HG02678 (cell line): ENCODE measurements around the gene PBXIP1.

ENCODE experiments used
- ATAC-seq: cut with Tn5 transposase; IDR thresholded peaks from one replicate; pipeline ENCODE4 v1.9.1; 2021; ENCODE audit warnings: mild to moderate bottlenecking, moderate library complexity; ENCODE audit not compliant: unreplicated experiment

PBXIP1 gene

DNA sequence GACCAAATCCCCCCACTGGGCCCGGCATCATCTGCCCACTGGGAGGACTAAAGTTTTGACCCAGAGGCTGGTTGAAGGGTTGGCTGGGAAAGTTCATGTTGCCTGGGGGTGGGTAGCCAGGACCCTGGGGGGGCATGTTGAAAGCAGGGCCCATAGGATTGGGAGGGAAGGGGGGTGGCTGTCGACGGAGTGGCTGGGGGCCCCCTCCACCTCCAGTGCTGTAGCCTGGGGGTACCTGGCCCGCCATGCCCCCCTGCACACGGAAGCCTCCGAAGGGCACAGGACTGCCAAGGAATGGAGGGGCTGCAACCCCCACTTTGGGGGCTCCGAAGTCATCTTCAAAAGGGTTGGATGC is 3.5 kb upstream of the PBXIP1 start:
- no peak for ATAC-seq

DNA sequence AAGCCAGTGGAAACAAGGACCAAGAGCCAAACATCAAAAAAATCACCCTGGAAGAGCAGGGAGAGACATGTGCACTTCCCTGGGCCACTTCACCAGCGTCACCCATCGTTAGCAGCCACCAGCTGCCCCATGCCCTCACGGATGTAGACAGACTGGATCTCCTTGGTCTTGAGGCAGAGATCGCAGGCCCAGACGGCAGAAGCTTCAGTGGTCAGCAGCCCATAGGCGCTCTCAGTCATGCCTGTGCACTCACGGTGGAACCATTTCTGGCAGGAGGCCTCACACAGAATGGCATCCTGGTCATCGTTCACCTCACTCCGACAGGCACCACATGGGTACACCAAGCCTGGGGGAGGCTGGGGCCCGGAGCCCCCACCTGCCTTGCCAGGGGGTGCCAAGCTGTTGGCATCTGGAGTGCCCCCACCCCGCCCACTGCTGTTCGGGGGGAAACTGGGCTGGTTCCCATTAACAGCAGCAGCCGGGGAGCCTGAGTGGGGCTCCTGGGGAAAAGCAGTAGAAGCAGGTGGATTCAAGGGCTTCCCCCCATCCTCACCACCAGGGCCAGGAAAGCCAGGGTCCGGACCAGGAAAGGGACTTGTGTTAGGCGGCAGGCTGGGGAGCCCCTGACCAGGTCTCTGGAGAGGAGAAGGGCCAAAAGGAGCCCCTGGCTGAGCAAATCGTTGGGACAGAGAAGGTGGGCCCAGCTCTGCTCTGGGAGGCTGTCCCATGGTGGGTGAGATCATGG is 3.0 kb upstream of the PBXIP1 start:
- no peak for ATAC-seq

DNA sequence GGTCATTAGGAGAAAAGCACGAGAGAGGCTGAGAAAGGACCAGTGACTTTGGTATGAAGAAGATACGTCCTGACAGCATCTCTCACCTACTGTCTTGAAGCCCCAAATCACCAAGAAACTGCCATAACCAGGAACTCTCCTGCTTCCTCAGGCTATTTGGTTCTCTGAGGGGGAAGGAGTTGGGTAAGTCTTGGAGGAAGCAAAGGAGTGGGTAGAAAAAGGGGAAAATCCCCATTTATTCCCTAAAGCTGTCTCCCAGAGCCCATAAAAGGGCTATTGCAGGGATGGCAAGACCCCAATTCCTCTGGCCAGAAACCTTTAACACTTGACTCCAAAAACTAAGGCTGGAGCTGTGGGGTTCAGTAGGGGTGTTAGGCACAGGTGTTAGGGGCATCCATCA is 2.1 kb upstream of the PBXIP1 start:
- no peak for ATAC-seq

DNA sequence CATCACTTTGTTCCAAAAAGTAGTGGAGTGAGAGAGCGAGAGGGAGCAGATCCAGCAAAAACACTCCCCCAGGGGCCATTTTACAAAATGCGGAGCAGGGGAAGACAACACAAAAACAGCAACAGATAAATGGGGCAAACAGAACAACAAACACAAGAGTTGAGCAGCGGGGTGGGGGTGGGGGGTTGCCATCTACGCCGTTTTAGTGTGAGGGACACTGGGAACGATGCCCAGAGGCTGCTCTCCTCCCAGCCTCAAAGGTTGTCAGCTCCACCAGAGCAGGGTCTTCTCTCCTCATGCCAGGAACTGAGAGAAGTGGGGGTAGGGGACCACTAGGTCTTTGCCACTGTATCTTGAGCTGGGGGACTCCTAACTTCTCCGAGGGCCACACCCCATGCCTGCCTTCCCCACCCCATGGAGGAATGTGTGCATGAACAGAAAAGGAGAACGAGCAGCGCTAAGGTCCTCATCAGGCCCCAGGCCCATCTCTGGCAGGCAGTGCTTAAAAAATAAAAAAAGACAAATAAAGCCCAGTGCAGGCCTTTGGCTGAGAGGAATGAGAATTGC is 1.3 kb upstream of the PBXIP1 start:
- ATAC-seq = no peak

DNA sequence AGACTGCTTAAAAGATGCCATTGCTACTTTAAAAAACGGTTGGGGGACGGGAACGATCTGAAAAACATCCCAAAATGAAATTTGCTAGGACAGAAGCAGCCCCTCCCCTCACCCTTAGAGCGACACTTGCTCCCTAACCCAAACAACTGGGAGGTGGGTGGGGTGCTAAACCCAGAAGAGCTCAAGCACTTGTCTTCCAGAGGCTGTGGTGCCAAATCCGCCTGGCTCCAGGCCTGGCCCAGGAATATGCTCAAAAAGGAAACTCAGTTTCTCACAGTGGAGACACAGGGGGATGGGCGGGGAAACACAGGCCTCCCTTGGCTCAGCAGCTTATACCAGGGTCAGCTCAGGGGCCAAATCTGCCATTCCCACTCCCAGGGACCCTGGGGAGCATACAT is 644 bp upstream of the PBXIP1 start:
- ATAC-seq = no peak

DNA sequence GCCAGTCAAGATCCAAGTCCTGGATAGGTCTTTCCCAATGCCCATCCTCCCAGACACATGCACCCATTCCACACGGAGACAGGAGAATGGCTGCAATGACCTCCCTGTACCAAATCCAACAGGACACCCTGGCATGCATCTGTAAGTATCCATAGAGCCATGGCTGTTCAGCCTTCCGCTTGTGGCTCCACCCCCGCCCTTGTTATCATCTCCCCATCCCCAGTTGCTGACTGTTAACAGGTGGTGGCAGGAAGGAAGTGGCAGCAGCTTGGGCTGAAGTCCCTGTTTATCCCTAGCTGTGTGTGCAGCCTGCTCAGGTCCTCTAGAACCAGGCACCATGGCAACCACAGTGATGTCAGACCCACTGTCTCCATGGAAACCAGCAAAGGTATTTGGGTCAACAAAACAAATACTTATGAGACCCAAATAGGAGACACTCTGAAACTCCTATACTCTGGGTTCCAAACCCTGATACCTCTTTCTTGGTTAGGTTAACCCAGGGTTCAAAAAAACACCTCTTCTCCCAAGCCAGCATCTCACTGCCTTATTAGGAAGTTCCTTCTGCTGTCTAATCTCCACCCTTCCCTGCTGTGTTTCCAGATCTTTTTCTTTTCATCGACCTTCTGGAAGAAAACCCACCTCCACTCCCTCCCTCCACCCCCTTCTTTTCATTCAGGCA is 721 bp downstream of the PBXIP1 start:
- ATAC-seq = peak; percentile 54

DNA sequence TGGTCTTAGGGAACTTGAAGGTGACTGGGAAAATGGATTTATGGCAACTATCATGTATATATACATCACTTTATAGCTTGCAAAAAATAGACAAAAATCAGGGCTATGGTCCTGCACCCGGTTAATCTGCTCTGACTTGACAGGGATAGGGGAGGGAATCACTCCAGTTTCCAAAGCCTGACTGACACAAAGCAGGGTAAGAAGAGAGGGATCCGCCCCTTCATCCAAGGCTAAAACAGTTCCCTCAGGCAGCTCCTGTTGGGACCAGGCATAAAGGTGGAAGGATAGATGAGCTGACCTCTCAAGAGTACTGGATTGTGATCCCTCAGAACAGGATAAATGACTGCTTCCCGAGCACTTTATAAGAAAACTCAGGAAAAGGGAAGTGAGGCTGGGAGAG is 1.4 kb downstream of the PBXIP1 start:
- no peak for ATAC-seq

DNA sequence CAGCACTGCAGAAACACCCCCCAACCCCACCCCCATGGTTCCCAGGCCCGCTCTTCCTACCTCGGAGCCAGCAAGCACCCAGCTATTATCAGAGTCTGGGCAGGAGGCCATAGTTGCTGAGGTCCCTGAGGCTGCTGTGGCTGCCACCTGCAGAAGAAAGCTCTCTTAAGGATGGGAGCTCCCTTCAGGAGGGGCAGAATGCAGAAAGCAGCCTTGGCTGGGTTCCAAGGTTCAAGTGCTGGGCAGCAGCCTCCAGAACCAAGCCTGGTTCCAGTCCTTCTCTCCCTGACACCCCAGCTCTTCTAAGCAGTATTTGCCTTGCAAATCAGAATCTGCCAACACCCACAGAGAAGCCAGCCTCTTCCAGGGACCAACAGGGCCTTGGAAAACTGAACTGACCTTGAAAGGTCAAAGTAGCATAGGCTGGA is 2.3 kb downstream of the PBXIP1 start:
- ATAC-seq = no peak

DNA sequence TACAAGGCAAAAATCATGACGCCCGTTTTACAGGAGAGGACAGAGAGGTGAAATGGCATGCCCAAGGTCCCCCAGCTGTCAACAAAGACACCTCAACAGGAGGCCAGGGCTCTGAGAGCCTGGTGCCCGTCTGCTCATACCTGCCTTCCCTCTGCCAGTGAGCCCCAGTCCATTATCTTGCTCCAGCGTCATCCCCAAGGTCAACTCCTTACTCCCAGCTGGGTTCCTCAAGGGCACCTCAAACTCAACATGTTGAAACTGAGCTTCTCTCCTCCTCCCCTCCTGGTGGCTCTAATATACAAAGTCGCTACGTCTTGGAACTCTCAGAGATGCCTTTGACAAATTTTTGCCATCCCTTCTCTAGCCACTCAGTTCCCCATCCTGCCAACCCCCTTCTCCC is 3.2 kb downstream of the PBXIP1 start:
- ATAC-seq = no peak

DNA sequence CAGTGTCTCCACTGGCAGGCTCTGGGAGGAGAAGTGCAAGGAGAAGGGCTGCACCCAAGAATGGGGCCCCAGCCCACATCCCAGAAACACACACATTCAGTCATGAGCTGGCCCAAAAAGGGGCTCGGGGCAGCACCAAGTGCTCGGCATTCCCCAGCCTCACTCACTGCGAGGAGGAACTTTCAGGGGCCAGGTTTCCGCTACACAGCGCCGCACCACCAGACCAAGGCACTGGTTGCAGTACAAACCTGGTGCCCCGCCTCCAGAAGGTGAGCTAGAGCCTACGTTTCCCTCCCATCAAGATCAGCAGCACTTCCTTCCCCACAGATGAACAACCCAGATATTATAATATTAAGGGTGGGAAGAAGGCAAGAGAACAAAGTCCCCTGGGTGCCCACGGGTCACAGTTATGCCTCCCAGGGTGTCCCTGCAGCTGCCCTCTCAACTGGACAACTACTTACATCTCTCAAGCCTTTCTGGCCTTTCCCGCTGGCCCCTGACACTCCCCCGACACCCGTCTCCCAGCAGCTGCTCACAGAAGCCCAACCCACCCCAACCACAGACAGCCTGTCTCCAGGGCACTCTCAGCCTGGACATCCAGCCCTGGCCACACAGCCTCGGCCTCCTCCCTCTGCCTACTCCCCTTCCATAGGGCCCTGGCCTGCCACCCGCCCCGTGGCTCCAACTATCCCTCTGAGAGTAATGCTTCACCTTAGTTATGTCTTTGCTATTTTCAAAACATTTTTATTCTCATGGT is 3.8 kb downstream of the PBXIP1 start:
- no peak for ATAC-seq

DNA sequence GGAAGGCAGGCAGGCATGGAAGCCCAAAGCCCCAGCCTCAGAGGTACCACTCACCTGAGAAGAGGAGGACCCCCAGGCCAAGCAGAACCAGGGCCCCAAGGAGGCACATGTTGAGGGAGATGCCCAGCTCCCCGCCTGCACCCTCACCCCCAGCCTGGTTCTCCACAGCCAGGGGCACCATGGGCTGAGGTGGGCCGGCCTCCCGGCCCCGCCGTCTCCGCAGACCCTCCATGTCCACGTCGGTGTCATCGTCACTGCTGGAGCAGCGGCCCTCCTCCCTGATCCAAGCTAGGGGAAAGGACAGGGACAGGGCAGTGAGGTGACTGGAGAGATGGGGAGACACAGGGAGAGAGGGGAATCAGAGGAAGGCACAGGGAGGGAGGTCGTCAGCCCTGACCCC is 7.8 kb downstream of the PBXIP1 start:
- ATAC-seq = no peak

DNA sequence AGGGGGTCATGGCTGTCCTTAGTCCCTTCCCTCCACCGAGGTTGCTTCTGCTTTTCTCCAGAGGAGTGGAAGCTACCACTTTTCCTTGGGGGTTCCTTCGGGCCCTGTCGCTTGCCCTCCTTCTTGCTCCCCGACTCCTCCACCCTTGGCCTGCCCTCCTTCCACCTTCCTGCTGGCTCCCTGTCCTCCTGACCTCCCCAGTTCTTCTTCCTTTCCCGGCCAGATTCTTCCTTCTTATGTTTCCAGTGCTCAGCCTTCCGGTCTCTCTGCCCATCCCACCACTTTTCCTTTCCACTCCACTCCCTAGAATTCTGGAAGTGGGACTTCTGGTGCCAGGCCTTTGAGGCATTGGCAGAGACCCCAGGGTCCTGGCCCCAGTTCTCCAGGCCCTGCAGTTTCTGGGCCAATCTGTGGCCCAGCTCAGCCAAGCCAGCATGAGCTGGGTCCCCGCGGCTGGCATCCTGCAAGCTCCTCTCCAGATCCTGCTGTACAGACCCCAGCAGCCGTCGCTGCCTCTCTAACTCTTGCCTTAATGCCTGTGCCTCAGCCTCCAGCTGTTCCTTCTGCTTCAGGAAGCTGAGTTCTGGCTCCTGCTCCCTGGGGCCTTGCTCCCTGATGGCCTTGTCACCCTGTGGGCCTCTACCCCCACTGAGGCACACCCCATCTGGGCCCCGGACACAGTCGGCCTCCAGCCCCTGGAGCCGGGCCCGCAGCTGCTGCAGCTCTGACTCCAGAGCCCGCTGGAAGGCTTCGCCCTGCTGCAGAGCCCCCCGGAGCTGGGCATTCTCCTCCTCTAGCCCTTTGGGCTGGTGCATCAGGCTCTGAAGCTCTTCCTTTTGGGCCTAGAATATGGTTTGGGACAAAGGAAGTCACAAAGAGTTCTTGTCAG is 9.7 kb downstream of the PBXIP1 start:
- no peak for ATAC-seq

DNA sequence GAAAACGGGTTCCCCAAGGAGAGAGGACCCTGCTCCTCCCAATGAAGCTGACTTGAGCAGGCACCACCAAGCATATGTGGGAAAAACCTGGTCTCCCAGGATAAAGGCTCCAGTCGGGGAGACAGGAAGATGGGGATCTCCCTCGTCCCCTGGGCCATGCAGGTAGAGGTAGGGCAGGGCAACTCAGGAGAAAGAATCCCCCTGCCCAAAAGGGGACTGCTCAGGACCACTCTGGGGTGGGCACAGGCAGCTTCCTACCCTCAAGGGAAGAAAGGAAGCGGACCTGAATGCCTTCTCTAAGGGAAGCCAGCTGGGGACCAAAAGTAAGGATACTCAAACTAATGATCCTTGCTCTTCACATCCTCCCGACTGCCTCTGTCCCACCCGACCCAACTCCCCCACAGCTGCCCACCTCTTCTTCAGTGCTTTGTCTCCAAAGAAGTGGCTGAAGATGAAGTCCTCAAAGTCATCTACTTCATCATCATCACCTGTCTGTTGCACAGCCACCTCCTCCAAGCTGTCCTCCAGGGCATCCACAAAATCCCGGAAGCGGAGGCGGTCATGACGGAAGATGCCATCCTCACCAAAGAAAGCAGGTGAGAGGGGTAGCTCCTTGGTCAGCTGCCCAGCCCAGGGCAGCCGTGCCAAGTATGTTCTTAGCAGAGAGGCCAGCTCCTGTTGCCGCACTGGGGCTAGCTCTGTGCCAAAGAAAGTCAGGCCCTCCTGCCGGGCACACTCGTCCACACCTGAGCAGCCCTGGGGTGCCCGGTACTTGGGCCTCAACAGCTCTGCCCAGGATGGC is 10.5 kb downstream of the PBXIP1 start:
- no peak for ATAC-seq

DNA sequence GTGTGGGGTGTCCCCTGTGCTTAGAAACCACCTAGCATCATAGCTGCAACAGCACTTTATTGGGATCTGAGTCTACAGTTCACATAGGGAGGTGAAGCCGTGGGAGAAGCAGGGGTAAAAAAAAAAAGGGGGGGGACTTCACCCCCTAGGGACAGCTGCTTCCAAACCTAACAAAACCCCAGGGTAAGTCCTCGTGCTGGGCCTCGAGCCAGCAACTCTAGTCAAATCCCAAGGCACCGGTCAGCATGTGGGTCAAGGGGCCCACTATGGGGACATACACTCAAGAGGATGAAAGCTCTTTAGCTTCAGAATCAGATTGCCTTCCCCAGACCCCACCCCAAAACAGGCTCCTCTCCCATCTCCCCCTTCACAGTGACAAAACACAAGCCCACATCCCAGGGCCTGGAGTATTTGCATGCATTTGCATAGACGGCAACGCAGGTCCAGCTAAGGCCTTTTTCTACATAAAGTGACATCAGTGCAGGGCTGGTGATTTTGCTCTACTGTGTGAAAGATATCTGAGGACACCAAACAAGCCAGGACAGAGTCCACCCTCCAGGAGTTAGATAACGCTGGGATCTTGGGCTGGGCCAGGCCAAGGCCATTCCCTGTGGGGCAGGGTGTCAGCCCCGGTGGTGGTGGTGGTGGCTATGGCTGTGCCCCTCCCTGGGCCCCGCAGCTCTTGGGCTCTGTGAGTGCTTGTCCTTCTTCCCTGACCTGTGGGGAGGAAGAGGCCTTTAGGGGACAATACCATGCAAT is 11.3 kb downstream of the PBXIP1 start:
- no peak for ATAC-seq

DNA sequence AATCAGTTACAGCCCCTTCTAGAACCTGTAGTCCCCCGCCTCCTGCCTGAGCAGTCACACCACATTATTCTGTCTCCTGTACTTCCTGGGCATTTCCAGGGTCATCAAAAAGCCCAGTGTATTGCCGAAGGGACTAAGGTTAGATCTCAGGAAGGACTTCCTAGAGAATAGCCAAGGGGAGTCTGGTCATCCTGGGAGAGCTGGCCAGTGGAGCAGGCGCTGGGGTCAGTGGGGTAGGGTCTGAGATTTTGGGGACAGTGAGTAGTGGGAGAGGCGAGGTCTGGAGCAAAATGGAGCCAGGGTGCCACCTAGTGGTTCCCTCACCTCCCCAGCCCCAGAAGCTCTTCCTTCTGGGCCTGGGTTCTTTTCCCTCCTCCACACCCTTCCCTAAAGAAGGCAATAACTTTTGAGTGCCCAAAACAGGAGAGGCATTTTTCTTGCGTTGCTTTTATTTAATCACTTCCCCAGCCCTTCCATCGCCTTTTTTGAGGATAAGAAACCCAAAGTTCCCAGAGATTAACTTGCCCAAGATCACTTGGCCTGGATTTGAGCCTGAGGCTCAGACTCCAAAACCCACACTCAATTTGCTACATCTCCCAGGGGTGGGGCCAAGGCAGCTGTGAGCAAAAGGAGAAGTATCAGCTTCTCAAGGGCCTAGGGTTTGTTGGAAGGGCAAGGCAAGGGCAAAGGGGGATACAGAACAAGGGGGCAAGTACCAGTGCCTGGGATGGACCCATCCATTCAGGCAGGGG is 12.1 kb downstream of the PBXIP1 start:
- no peak for ATAC-seq

DNA sequence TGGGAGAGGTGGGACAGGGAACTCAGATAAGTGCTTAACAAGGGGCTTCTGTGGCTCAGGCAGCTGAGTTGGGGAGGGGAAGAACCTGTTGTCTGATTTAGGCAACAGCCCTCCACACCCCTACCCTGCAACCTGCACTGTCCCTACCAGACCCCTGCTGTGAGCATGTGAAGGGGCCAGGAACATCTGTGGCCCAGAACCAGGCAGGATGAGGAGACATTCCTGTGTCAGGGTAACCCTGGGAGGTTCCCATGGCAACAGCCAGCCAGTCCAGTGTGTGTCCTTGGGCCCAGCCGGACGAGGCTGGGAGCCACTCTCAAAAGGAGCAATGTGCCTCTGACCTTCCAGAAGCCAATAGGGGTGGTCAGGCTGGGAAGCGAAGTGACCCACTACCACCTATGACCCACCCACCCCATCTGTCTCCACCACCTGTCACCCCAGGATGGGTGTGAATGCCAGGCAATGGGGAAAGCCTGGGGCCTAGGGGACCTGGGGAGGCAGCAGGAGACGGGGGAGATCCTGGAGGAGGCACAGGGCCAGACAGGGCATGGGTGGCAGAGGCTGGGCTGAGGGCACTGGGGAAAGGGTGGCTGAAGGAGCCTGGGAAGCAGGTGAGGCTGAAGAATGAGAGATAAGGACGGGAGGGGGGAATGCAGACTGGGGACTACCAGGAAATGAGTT is 14.4 kb downstream of the PBXIP1 start:
- ATAC-seq = no peak

DNA sequence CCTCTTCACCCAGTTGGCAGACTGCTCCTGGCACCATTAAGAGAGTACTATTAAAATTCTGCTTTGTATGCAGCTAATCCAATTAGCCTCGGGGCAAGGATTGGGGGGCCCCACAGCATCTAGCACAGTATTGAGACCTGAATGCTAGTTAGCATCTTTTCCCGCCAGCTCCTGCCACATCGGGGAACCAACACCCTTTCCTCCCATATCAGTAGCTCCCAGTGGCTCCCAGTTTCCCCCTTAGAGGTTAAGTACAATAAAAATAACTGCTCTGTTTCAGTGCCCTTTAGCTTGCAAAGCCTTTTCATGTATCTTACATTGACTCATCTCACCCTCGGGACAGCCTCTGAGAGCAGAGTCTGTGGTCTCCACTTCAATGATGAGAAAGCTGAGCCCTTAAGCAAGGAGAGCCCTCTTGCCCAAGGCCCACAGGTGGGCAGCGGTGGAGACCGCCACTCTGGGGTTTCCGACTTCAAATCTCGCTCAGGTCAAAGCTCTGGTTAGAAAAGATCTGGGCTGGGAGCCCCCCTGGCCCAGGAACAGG is 15.2 kb downstream of the PBXIP1 start:
- no peak for ATAC-seq

DNA sequence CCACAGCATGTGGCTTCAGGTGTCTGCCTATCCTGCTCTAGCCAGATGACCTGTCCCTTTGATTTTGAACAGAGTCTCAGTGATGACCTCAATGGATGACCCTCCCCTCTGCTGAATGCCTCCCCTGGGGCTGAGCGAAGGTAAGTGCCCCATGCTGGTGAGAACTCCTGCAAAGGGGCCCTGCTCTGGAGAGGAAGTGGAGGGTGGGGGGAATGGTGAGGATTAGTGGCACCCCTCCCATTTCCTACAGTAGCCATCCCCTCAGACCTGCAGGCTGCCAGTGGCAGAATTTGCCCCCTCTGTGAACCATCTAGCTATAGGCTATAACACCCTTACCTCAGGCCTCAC is 15.7 kb downstream of the PBXIP1 start:
- no peak for ATAC-seq
